HT-29 (cell line): ENCODE results near the gene FMN2. TPM values are rescaled to one million over a fixed set of nuclear protein-coding genes. Genes with fewer than 3 reads are reported as not detected.
"Not testable (repeated sequence)": the region's sequence is repeated elsewhere in the genome, so short reads cannot be mapped to it uniquely, and the experiment has no call there.

ENCODE experiments used
- DNase-seq: peaks from one replicate; pipeline ENCODE4 v3.0.0-alpha.2; 2015; ENCODE audit warnings: low spot score
- total RNA-seq: library from RNA; depleted of rRNA; stranded (reverse); fragments of >200 nt; shearing (Covaris generic); gene quantifications from 2 replicates; pipeline ENCODE4 v1.2.3, GENCODE V29; 2014

Gene FMN2
- total RNA-seq, 1 experiment from 2014 or later = not detected

- DNase-seq = no peak
Measured at GRCh38 chr1:240138867-240139266, 47.2 kb downstream of the FMN2 start.

GRCh38 chr1:240139511-240139910 lies 47.8 kb downstream of the FMN2 start:
- DNase-seq = no peak

DNA sequence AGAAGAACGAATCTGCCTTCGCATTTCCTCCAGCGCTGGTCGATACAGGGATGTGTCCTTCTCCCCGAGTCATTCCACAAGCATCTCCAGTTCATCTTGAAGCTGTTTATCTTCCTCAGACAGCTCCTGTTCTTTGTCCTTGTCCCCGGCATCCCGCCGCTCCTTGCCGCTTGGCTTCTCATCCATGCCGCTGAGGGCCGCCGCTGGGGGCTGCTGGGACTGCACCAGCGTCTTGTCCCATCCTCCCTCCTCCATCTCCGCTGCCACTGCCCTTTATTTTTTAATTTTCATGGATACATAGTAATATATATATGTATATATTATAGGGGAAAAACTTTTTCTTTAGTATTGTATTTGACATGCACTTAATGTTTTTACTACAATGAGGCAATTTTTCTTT lies 53.4 kb downstream of the FMN2 start:
- DNase-seq = no peak

DNA sequence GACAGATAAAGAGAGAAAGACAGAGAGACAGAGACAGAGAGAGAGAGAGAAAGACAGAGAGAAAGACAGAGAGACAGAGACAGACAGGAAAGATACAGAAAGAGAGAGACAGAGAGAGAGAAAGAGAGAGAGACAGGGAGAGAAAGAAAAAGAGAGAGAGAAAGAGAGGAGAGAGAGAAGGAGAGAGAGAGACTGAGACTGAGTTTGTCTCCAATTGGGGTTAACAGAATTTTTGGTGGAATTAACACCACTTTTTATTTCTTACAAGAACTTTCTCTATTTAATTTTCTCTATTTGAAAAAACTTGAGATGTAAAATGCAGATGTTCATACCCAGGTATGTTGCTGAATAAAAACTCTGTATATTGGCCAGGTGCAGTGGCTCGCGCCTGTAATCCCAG lies 56.6 kb downstream of the FMN2 start:
- no peak for DNase-seq

DNA sequence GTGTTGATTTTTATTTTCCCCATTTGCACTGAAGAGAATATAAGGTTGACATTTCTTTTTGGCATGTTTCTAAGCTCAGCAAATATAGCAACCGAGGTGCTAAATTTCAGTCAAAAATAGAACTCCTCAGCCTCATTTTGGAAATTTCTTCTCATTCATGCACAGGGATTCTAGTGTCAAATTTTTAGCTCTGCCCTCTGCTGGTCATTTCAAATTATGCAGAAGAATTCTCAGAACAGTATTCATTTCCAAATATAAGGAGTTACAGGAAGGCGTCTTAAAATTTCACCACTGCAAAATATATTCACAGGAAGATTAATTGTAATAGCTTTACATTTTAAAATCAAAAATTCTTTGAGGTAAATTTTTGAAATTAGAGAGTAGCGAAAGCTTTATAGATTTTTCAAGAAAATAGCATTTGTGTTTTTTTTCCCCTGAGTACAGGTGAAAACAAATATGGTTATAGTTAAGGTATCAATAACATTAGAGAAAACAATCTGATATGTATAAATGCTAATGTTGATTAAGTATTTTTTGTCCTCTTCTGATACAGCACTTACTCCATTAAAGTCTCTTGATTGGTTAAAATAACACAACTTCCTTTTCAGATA lies 57.9 kb downstream of the FMN2 start:
- peak; percentile 58 for DNase-seq

GRCh38 chr1:240151136-240151735 lies 59.6 kb downstream of the FMN2 start:
- no peak for DNase-seq

- no peak for DNase-seq
Measured at GRCh38 chr1:240152611-240153297, 61.1 kb downstream of the FMN2 start.

GRCh38 chr1:240155605-240156004 lies 63.9 kb downstream of the FMN2 start:
- DNase-seq = no peak

DNA sequence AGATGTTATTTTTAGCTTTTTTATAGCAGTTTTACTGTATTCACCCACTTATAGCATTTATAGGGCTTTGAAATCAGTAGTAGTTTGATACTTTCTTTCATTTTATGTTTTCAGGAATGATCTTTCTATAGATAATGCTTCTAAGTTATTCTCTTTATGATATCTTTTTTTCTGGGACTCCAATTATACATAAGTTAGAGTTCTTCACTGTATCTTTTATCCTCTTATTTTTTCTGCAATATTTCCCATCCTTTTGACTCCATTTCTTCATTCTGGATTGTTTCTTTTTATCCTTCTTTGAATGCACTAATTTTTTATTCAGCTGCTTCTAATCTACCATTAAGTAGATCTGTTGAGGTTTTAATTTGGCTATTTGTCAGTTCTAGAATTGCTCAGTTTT lies 73.1 kb downstream of the FMN2 start:
- no peak for DNase-seq

DNA sequence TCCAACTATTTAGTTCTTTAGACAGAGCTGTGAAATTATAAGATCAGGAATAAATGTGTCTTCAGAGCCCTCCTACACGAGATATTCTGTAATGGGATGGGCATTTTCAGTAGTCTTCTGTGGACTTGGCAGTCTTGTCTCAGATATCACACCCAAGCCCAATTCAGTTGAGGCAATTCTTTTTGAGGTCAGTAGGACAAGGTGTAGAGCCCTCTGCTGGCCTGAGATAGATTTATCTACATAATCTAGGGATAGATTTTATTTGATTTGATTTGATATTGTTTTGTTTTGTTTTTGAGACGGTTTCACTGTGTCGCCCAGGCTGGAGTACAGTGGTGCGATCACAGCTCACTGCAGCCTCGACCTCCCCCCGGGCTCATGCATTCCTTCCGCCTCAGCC lies 77.5 kb downstream of the FMN2 start:
- DNase-seq = peak; percentile 15

DNA sequence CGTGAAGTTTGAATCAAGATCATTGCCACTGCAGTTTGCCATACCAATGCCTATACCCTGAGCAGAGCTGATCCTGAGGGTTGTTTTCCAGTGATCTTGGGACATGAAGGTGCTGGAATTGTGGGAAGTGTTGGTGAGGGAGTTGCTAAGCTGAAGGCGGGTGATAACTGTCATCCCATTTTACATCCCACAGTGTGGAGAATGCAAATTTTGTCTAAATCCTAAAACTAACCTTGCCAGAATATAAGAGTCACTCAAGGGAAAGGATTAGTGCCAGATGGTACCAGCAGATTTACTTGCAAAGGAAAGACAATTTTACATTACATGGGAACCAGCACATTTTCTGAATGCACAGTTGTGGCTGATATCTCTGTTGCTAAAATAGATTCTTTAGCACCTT lies 78.6 kb downstream of the FMN2 start:
- no peak for DNase-seq

- DNase-seq = no peak
Measured at GRCh38 chr1:240170806-240171205, 79.1 kb downstream of the FMN2 start.

GRCh38 chr1:240171907-240172306 lies 80.2 kb downstream of the FMN2 start:
- no peak for DNase-seq

DNA sequence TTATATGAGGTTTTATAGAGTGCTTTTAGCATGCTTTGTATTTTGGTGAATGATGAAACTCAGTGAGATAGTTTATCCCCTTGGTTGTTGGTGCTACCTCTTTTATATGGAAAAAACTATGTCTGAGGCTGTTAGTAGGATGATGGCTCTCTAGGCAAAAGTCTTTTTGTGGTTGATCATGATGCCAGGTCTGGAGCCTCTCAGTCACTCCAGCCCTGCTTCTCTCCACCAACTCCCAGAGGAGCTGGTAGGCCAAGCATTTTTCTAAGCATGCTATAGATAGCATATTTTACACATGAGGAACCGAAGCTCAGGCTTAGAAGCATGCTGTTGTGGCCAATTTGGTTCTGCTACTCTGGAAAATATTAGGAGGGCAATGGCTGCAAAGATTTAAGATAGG lies 82.2 kb downstream of the FMN2 start:
- DNase-seq = no peak

DNA sequence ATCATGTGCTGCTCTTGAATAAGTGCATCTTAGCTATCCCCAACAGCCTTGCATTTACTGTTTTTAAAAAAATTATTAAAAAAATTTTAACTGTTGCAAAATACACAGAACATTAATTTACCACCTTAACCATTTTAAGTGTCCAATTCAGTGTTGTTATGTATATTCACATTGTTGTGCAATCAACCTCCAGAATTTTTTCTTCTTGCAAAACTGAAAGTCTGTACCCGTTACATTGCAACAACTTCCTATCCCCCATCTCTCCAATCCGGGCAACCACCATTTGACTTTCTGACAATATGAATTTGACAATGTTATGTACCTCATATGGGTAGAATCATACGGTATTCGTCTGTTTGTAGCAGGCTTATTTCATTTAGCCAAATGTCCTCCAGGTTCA lies 83.1 kb downstream of the FMN2 start:
- DNase-seq = no peak

GRCh38 chr1:240178366-240178765 lies 86.7 kb downstream of the FMN2 start:
- DNase-seq = no peak

DNA sequence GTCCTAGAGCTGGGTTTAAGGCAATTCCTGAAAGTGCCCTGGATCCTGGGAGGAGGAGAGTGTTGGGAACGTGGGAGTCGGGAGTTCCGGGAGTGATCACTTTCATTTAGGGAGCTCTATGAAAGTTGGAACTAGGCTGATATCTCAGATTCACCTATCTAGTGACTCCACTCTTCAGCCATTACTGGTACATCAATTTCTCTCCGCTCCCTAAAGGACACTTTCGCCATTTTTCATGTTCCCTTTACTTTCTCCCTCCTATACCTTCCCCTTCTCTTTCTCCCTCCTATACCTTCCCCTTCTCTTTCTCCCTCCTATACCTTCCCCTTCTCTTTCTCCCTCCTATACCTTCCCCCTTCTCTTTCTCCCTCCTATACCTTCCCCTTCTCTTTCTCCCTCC lies 93.0 kb downstream of the FMN2 start:
- DNase-seq = not testable (repeated sequence)

GRCh38 chr1:240188139-240188538 lies 96.5 kb downstream of the FMN2 start:
- DNase-seq = no peak

DNA sequence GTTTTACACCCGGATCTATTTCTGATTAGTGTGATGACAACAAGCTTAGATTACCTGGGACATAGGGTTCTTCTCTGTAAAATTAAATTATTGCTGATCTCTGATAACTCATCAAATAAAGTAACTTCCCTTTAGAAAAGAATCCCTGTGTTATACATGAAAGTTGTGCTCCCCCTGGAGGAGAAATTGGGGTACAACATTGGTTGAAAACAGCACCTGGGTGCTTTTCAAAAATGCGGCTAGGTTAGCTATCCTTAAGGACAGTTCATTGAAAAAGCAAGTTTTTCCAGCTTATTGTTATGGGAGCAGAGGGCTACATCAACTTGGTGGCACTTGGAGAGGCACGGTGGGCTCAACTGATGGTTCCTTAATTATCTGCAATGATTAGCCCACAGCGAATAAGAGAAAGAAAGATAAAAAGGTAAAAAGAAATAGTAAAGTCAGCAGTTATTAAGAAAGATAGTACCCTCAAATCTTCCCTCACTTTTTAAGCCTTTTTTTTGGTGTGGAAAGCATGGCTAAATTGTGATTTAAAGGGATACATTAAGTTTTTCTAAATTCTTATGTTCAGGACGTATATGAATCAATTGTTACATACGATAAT lies 97.8 kb downstream of the FMN2 start:
- DNase-seq = peak; percentile 78

DNA sequence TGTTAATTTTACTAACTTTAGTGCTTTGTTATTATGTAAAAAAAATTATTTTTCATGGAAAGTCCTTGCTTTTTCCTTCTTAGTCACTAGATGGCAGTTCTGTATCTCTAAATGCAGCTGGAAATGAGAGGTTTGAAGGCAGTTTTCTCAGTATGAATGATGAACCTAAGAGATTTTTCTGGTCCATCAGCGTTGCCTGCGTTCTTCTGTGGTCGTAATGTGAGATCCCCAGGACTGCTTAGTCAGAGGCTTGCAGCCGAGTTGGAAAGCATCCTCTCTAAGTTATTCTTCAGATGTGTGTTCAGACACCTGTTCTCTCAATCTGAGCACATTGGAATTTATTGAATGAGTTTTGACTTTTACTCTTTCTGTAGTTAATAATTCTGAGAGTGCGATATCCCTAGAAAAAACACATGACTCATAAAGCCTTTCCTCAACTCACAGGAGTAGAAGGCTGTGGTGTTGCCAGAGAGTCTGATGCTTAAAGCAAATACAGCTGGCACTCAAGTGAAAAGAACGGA lies 99.3 kb downstream of the FMN2 start:
- peak; percentile 44 for DNase-seq

GRCh38 chr1:240192851-240193250 lies 101.2 kb downstream of the FMN2 start:
- DNase-seq = no peak

DNA sequence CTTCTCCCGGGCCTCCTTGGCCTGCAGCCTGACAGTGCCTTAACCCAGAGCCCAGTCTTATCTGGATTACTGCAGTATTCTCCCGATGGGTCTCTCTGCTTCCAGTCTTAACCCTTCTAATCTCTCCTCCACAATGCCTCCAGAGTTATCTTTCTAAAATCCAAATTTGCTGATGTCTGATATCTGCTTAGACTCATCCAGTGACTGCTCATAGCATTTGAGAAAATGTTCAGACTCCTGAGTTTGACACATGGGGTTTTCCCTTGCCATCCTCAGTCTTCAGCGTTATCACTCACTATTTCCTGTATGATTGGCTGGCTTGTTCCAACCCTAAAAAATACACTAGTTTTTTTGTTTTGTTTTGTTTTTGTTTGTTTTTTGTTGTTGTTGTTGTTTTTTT lies 102.0 kb downstream of the FMN2 start:
- DNase-seq = no peak

DNA sequence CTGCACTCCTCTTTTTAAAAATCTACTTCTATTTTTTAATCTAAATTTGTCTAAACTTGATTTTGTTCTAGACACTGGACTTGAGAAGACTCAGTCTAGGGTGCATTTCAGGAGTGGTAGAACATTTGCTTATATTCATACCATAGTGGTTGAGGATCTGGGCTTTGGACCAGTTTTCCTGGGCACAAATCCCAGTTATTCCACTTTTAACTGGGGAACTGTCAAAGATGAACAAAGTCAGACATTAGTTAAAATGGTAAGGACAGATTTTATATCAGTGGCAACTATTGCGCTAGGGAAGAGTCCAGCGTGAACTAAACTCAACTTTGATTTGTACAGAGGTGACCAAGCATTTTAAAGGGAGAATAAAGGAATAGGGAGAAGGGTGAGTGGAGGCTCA lies 102.4 kb downstream of the FMN2 start:
- DNase-seq = no peak
